SK-N-MC (cell line): ENCODE data around the gene CDKN1A.

ENCODE experiments used
- EZH2 ChIP-seq: fragments of 200-600 bp; sonication (generic); IDR thresholded peaks from one replicate; pipeline ENCODE4 v1.6.1; 2017; ENCODE audit warnings: antibody characterized with exemption
- POLR2AphosphoS5 ChIP-seq: IDR thresholded peaks from 2 replicates; pipeline ENCODE4 v1.6.1; 2012; ENCODE audit warnings: mild to moderate bottlenecking, low read depth, low read length, borderline replicate concordance

GRCh38 chr6:36639171-36639808, 39.2 kb upstream of the CDKN1A start:
- no peak for TF ChIP-seq EZH2
- no peak for TF ChIP-seq POLR2AphosphoS5
